ENCODE data around the gene DIAPH2.

Gene DIAPH2

GRCh38 chrX:97633798-97634197, 949.2 kb downstream of the DIAPH2 start:
- H3K36me3 ChIP-seq, result no peaks in the 10 kb centered on the region
- H3K4me1 ChIP-seq, result no peaks in the 10 kb centered on the region
- TF ChIP-seq CTCF (IDR thresholded peaks at IDR 0.05), result no peak
- no peak overlapping the region for H3K4me3 ChIP-seq
- no peak overlapping the region for H3K27ac ChIP-seq
- intact Hi-C loops (cut with DNase I; ENCODE audit: low total_unique reads), result no loop called here
- no peaks in the 10 kb centered on the region for H3K27me3 ChIP-seq
- DNase-seq, result no peak
- H3K9me3 ChIP-seq, result no peaks in the 10 kb centered on the region

- Histone ChIP-seq H3K9me3 (no peaks in the 10 kb centered on the region), H3K27me3 (no peaks in the 10 kb centered on the region), H3K27ac (no peak overlapping the region), H3K36me3 (no peaks in the 10 kb centered on the region), H3K4me3 (no peak overlapping the region), H3K4me1 (no peaks in the 10 kb centered on the region)
- no peak for TF ChIP-seq CTCF (IDR thresholded peaks at IDR 0.05)
- no peak for DNase-seq
- intact Hi-C loops (cut with DNase I; ENCODE audit: low total_unique reads), result no loop called here
Observed at GRCh38 chrX:97636473-97637140, 952.0 kb downstream of the DIAPH2 start.

- no peak for DNase-seq
- intact Hi-C loops (cut with DNase I; ENCODE audit: low total_unique reads), result no loop called here
Observed at GRCh38 chrX:97637289-97637688, 952.6 kb downstream of the DIAPH2 start.

GRCh38 chrX:97638621-97639020, 954.0 kb downstream of the DIAPH2 start:
- H3K36me3 ChIP-seq, result no peaks in the 10 kb centered on the region
- H3K4me3 ChIP-seq, result no peak overlapping the region
- H3K9me3 ChIP-seq, result peaks cover 0 to 12% (median 11%) of the 10 kb centered on the region in 3 donors
- H3K27ac ChIP-seq, result no peak overlapping the region
- intact Hi-C loops (cut with DNase I; ENCODE audit: low total_unique reads), result no loop called here
- TF ChIP-seq CTCF (IDR thresholded peaks at IDR 0.05), result no peak
- DNase-seq, result no peak
- no peaks in the 10 kb centered on the region for H3K27me3 ChIP-seq
- no peaks in the 10 kb centered on the region for H3K4me1 ChIP-seq

More at GRCh38 chrX:97637289-97637688, 952.6 kb downstream of the DIAPH2 start:
- no peak overlapping the region for H3K4me3 ChIP-seq
- no peak overlapping the region for H3K27ac ChIP-seq
- H3K36me3 ChIP-seq, result no peaks in the 10 kb centered on the region
- H3K27me3 ChIP-seq, result no peaks in the 10 kb centered on the region
- no peak for TF ChIP-seq CTCF (IDR thresholded peaks at IDR 0.05)
- H3K9me3 ChIP-seq, result no peaks in the 10 kb centered on the region
- no peaks in the 10 kb centered on the region for H3K4me1 ChIP-seq

- intact Hi-C loops (cut with DNase I; ENCODE audit: low total_unique reads), result no loop called here
- H3K4me1 ChIP-seq, result no peaks in the 10 kb centered on the region
- TF ChIP-seq CTCF (IDR thresholded peaks at IDR 0.05), result no peak
Observed at GRCh38 chrX:97639526-97639925, 954.9 kb downstream of the DIAPH2 start.

More at GRCh38 chrX:97639526-97639925, 954.9 kb downstream of the DIAPH2 start:
- DNase-seq, result no peak
- peaks cover 0 to 17% (median 11%) of the 10 kb centered on the region in 3 donors for H3K9me3 ChIP-seq
- no peaks in the 10 kb centered on the region for H3K27me3 ChIP-seq
- H3K36me3 ChIP-seq, result no peaks in the 10 kb centered on the region
- no peak overlapping the region for H3K27ac ChIP-seq
- H3K4me3 ChIP-seq, result no peak overlapping the region
